ENCODE data around the gene RAB27B.
A peak's percentile ranks its signal among the peaks of the same experiment; 100 is the strongest.
"Not testable (repeated sequence)": the region's sequence is repeated elsewhere in the genome, so short reads cannot be mapped to it uniquely, and the experiment has no call there.

The RAB27B gene

GRCh38 chr18:54813977-54814565, 14.2 kb upstream of the RAB27B start:
- TF ChIP-seq CTCF (conservative IDR thresholded peaks at IDR 0.05) (no peak), ZFX (IDR thresholded peaks at IDR 0.05) (no peak)
- no peak overlapping the region for H3K27ac ChIP-seq

- no peak overlapping the region for H3K27ac ChIP-seq
- TF ChIP-seq CTCF (conservative IDR thresholded peaks at IDR 0.05) (no peak), ZFX (IDR thresholded peaks at IDR 0.05) (no peak)
Observed at GRCh38 chr18:54815086-54815485, 13.2 kb upstream of the RAB27B start.

GRCh38 chr18:54820785-54821275, 7.4 kb upstream of the RAB27B start:
- not testable (repeated sequence) for H3K27ac ChIP-seq

GRCh38 chr18:54822872-54823845, 5.1 kb upstream of the RAB27B start:
- no peak overlapping the region for H3K27ac ChIP-seq
- TF ChIP-seq ZFX (IDR thresholded peaks at IDR 0.05) (no peak), CTCF (conservative IDR thresholded peaks at IDR 0.05) (no peak)

- TF ChIP-seq CTCF (conservative IDR thresholded peaks at IDR 0.05) (no peak), ZFX (IDR thresholded peaks at IDR 0.05) (no peak)
- no peak overlapping the region for H3K27ac ChIP-seq
Observed at GRCh38 chr18:54824761-54825160, 3.5 kb upstream of the RAB27B start.

GRCh38 chr18:54825601-54826344, 2.5 kb upstream of the RAB27B start:
- no peak for TF ChIP-seq ZFX (IDR thresholded peaks at IDR 0.05)
- TF ChIP-seq CTCF (conservative IDR thresholded peaks at IDR 0.05): no peak

GRCh38 chr18:54828986-54829385, 709 bp downstream of the RAB27B start:
- peak overlapping the region; percentile 83 for H3K27ac ChIP-seq
- no peak for TF ChIP-seq CTCF (conservative IDR thresholded peaks at IDR 0.05)
- no peak for TF ChIP-seq ZFX (IDR thresholded peaks at IDR 0.05)

More at GRCh38 chr18:54825601-54826344, 2.5 kb upstream of the RAB27B start:
- no peak overlapping the region for H3K27ac ChIP-seq

Data from C4-2B (cell line).